OCI-LY7 (cell line): ENCODE results near the gene CHML. TPM values are rescaled to one million over a fixed set of nuclear protein-coding genes. Genes with fewer than 3 reads are reported as not detected.
A peak's percentile ranks its signal among the peaks of the same experiment; 100 is the strongest.

ENCODE experiments used
- BruUV-seq: library from RNA; stranded (reverse); fragments of 400-500 nt; replicated peaks from 2 replicates; lab custom pipeline; 2021; lab: Mats Ljungman, UMichigan
- CTCF ChIA-PET: fragments of 300-600 bp; sonication (Branson Sonifier 250); formaldehyde crosslinking; loops from one replicate; lab custom pipeline; 2022; ENCODE audit warnings: antibody characterized with exemption; ENCODE audit not compliant: unreplicated experiment; lab: Charles Lee
- POLR2A ChIA-PET: fragments of 300-600 bp; sonication (Branson Sonifier 250); formaldehyde crosslinking; loops from one replicate; lab custom pipeline; 2022; ENCODE audit warnings: antibody characterized with exemption; lab: Charles Lee
- DNase-seq: peaks from one replicate; pipeline ENCODE4 v3.0.0-alpha.2; 2015; ENCODE audit warnings: low spot score
- H2AFZ ChIP-seq: fragments of 200-600 bp; sonication (generic), shearing (Covaris generic); 2 replicates; pipeline ENCODE4 v1.6.1; 2014; ENCODE audit warnings: mild to moderate bottlenecking, antibody characterized with exemption, low read length, moderate library complexity
- H3K27ac ChIP-seq: fragments of 200-600 bp; sonication (generic); 2 replicates; pipeline ENCODE4 v1.5.1; 2014; ENCODE audit warnings: mixed run types, low read depth, mild to moderate bottlenecking, moderate library complexity, low read length, inconsistent platforms; ENCODE audit not compliant: poor library complexity, severe bottlenecking
- H3K36me3 ChIP-seq: fragments of 200-600 bp; sonication (generic); 2 replicates; pipeline ENCODE4 v1.6.1; 2014; ENCODE audit warnings: mild to moderate bottlenecking, antibody characterized with exemption, low read length, moderate library complexity, mixed read lengths; ENCODE audit not compliant: insufficient read depth
- H3K4me1 ChIP-seq: fragments of 200-600 bp; sonication (generic); 2 replicates; pipeline ENCODE4 v1.5.1; 2014; ENCODE audit warnings: mild to moderate bottlenecking, low read length; ENCODE audit not compliant: insufficient read depth, poor library complexity, severe bottlenecking
- H3K4me2 ChIP-seq: fragments of 200-600 bp; sonication (generic); 2 replicates; pipeline ENCODE4 v1.6.1; 2014; ENCODE audit warnings: mild to moderate bottlenecking, low read length
- H3K4me3 ChIP-seq: fragments of 200-600 bp; sonication (generic); 2 replicates; pipeline ENCODE4 v1.5.1; 2014; ENCODE audit warnings: mild to moderate bottlenecking, low read depth, low read length; ENCODE audit not compliant: poor library complexity, severe bottlenecking
- H3K79me2 ChIP-seq: fragments of 200-600 bp; sonication (generic); 2 replicates; pipeline ENCODE4 v1.6.1; 2016; ENCODE audit warnings: low read depth, mild to moderate bottlenecking, low read length, moderate library complexity, mixed read lengths; ENCODE audit not compliant: insufficient read depth
- H3K9me2 ChIP-seq: fragments of 200-600 bp; sonication (generic); 2 replicates; pipeline ENCODE4 v1.6.1; 2016; ENCODE audit warnings: mild to moderate bottlenecking, low read length, mixed read lengths; ENCODE audit not compliant: insufficient read depth
- H3K9me3 ChIP-seq: fragments of 200-600 bp; sonication (generic); 2 replicates; pipeline ENCODE4 v1.6.1; 2014; ENCODE audit warnings: mild to moderate bottlenecking, mixed run types, low read length, mixed read lengths
- H4K20me1 ChIP-seq: fragments of 200-600 bp; sonication (generic); 2 replicates; pipeline ENCODE4 v1.6.1; 2014; ENCODE audit warnings: mild to moderate bottlenecking, antibody characterized with exemption, low read length, moderate library complexity, mixed read lengths; ENCODE audit not compliant: insufficient read depth
- CTCF ChIP-seq: fragments of 200-600 bp; sonication (generic); conservative IDR thresholded peaks from 2 replicates; pipeline ENCODE4 v1.5.1; 2014; ENCODE audit warnings: mild to moderate bottlenecking, antibody characterized with exemption, low read length, moderate library complexity, mixed read lengths
- EZH2phosphoT487 ChIP-seq: fragments of 200-600 bp; sonication (generic); IDR thresholded peaks from 2 replicates; pipeline ENCODE4 v1.6.1; 2018; ENCODE audit warnings: low read depth, borderline replicate concordance, mild to moderate bottlenecking, mixed run types, antibody characterized with exemption, low read length, moderate library complexity, mixed read lengths
- intact Hi-C: fragments of 100-400 bp; cut with micrococcal nuclease; formaldehyde crosslinking; loops from one replicate; pipeline ENCODE4 v1.10.0; 2022; ENCODE audit not compliant: unreplicated experiment
- total RNA-seq, 2 experiments: library from RNA; depleted of rRNA in 1 of 2; stranded (reverse); fragments of >200 nt in 1 of 2; shearing (Covaris generic) in 1 of 2; gene quantifications; 2 replicates each; pipeline ENCODE4 v1.2.3, GENCODE V29; 2014 to 2022

CHML gene
- total RNA-seq, 2 experiments from 2014 or later: 10.7 to 22.6 TPM

- peak; percentile 72 for DNase-seq
- POLR2A ChIA-PET: interaction anchor here (0.7 to 1.8 kb wide), 8 partner anchors 9 to 65 kb away, joined by 3 to 7 read pairs (median 4); no protein-coding TSS in a partner anchor
- Histone ChIP-seq H3K4me3 (peak overlapping the region; percentile 38), H3K79me2 (no peaks in the 10 kb centered on the region), H2AFZ (peak overlapping the region; percentile 83), H3K4me2 (peak overlapping the region; percentile 59), H3K9me3 (0 out of 2 replicates have a peak, but pooled peaks cover 6% of the 10 kb centered on the region), H3K4me1 (peaks cover 34% of the 10 kb centered on the region), H3K27ac (peak overlapping the region; percentile 80), H3K36me3 (no peaks in the 10 kb centered on the region), H3K9me2 (no peaks in the 10 kb centered on the region), H4K20me1 (no peaks in the 10 kb centered on the region)
- TF ChIP-seq EZH2phosphoT487 (no peak), CTCF (no peak)
- intact Hi-C loops: no loop called here
- CTCF ChIA-PET: no interaction called here
- BruUV-seq: no TSS peak
These were observed 37.0 kb upstream of the CHML start for GRCh38 chr1:241677201-241677600.

- DNase-seq: peak; percentile 28
- Histone ChIP-seq H3K27ac (peak overlapping the region; percentile 80), H4K20me1 (no peaks in the 10 kb centered on the region), H2AFZ (peak overlapping the region; percentile 83), H3K4me1 (peaks cover 34% of the 10 kb centered on the region), H3K79me2 (no peaks in the 10 kb centered on the region), H3K4me2 (peak overlapping the region; percentile 59), H3K9me2 (no peaks in the 10 kb centered on the region), H3K4me3 (no peak overlapping the region), H3K36me3 (no peaks in the 10 kb centered on the region), H3K9me3 (0 out of 2 replicates have a peak, but pooled peaks cover 6% of the 10 kb centered on the region)
- POLR2A ChIA-PET: interaction anchor here (1.1 to 1.8 kb wide), 6 partner anchors 10 to 67 kb away, joined by 3 to 7 read pairs (median 5); no protein-coding TSS in a partner anchor
- no TSS peak for BruUV-seq
- CTCF ChIA-PET: no interaction called here
- no peak for TF ChIP-seq CTCF
- no peak for TF ChIP-seq EZH2phosphoT487
- intact Hi-C loops: no loop called here
These were observed 35.8 kb upstream of the CHML start for GRCh38 chr1:241675983-241676382.

- H3K9me3 ChIP-seq: 0 out of 2 replicates have a peak, but pooled peaks cover 6% of the 10 kb centered on the region
- CTCF ChIA-PET: no interaction called here
These were observed 34.7 kb upstream of the CHML start for GRCh38 chr1:241674805-241675384.

More at GRCh38 chr1:241674805-241675384, 34.7 kb upstream of the CHML start:
- intact Hi-C loops: no loop called here
- Histone ChIP-seq H3K4me3 (no peak overlapping the region), H3K4me2 (no peak overlapping the region), H4K20me1 (no peaks in the 10 kb centered on the region), H3K79me2 (no peaks in the 10 kb centered on the region), H2AFZ (no peak overlapping the region), H3K9me2 (no peaks in the 10 kb centered on the region), H3K27ac (no peak overlapping the region), H3K36me3 (no peaks in the 10 kb centered on the region), H3K4me1 (peaks cover 34% of the 10 kb centered on the region)
- POLR2A ChIA-PET: interaction anchor here (0.6 to 1.6 kb wide), 3 partner anchors 15 to 120 kb away, joined by 4 to 8 read pairs (median 4); no protein-coding TSS in a partner anchor
- no peak for DNase-seq
- no TSS peak for BruUV-seq
- TF ChIP-seq EZH2phosphoT487 (no peak), CTCF (no peak)
